ENCODE measurements around the gene EPAS1.

Gene EPAS1

DNA sequence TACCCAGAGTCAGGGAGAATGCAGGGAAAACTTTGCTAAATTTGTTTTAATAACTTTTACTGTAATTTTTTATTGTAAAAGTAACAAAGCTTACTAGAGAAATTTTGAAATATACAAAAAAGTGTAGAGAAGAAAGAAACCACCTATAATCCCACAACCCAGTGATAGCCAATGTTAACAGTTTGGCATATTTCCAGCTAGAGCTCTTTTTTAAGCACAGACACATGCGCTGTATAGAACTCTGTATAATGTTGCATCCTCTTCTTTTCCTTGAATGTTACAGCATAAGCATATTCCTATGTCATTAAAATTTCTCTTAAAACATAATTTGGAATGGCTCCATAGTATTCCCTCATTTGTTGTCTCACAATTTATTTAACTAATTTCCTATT lies 37.4 kb upstream of the EPAS1 start:
- H3K9ac ChIP-seq (ENCODE audit: low read depth in 1 of 2, low read length in 2 of 2): no peak overlapping the region
- no peak overlapping the region for H3K27ac ChIP-seq (ENCODE audit: low read depth, low read length)

DNA sequence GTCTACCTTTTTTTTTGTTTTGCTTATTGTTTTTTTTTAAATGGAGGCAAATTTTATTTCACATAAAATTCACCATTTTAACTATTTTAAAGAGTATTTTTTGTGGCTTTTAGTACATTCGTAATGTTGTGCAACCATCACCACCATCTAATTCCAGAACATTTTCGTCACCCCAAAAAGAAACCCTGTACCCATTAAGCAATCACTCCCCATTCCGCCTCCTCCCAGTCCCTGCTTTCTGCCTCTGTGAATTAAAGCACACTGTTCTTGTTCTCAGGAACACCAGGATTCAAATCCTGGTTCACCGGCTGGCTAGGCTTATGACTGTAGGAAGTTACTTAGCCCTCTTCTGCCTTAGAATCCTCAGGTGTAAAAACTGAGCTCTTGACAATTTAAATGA lies 36.9 kb upstream of the EPAS1 start:
- Histone ChIP-seq H3K9me3 (ENCODE audit: control insufficient read depth in 1 of 2, low read length in 2 of 2) (no peaks in the 10 kb centered on the region), H3K9ac (ENCODE audit: low read depth in 1 of 2, low read length in 2 of 2) (no peak overlapping the region), H3K36me3 (ENCODE audit: control insufficient read depth in 1 of 2, insufficient read depth in 2 of 2, low read length in 2 of 2) (no peaks in the 10 kb centered on the region), H3K4me1 (ENCODE audit: control insufficient read depth in 1 of 2, insufficient read depth in 2 of 2, low read length in 2 of 2) (peaks cover 7 to 8% of the 10 kb centered on the region in 2 donors), H3K4me3 (ENCODE audit: low read depth in 1 of 2, low read length in 2 of 2) (no peak overlapping the region), H3K27ac (ENCODE audit: low read depth, low read length) (no peak overlapping the region), H3K27me3 (ENCODE audit: control insufficient read depth in 1 of 2, insufficient read depth in 2 of 2, low read length in 2 of 2) (no peaks in the 10 kb centered on the region)

More for the DNA sequence above, 37.4 kb upstream of the EPAS1 start:
- no peaks in the 10 kb centered on the region for H3K27me3 ChIP-seq (ENCODE audit: control insufficient read depth in 1 of 2, insufficient read depth in 2 of 2, low read length in 2 of 2)
- H3K9me3 ChIP-seq (ENCODE audit: control insufficient read depth in 1 of 2, low read length in 2 of 2): no peaks in the 10 kb centered on the region
- H3K4me1 ChIP-seq (ENCODE audit: control insufficient read depth in 1 of 2, insufficient read depth in 2 of 2, low read length in 2 of 2): peaks cover 7 to 8% of the 10 kb centered on the region in 2 donors
- H3K36me3 ChIP-seq (ENCODE audit: control insufficient read depth in 1 of 2, insufficient read depth in 2 of 2, low read length in 2 of 2): no peaks in the 10 kb centered on the region
- no peak overlapping the region for H3K4me3 ChIP-seq (ENCODE audit: low read depth in 1 of 2, low read length in 2 of 2)

DNA sequence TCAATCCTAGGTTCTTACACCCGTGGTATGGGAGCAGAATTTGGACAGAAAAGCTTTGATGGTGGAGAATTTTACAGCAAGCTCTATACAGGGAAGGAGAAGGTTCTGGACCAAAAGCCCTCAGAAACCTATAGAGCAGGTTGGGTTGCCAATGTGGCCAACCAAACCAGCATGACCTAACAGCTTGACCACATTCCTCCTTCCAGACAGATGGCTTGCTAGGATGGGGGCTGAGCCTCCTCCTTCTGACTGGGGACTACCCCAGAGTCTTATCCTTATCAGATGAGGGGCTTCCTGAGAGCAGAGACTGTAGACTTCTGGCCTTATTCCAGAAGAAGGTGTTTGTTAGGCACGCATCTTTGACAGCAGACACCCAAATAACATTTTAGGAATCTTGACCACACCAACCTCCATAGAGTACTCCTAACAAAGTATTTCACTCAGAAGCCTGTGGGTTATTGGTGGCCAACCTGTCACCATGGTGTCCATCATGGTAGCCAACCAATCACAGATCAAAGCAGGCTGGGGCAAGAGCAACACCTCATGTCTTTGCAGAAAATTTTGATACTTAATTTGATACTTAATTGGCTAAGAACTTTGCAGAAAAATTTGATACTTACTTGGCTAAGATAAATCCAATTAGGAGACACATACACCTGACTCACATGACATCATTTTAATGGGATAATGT lies 34.8 kb upstream of the EPAS1 start:
- peaks cover 8% of the 10 kb centered on the region in 2 donors for H3K4me1 ChIP-seq (ENCODE audit: control insufficient read depth in 1 of 2, insufficient read depth in 2 of 2, low read length in 2 of 2)
- no peaks in the 10 kb centered on the region for H3K9me3 ChIP-seq (ENCODE audit: control insufficient read depth in 1 of 2, low read length in 2 of 2)
- H3K4me3 ChIP-seq (ENCODE audit: low read depth in 1 of 2, low read length in 2 of 2): no peak overlapping the region
- no peaks in the 10 kb centered on the region for H3K27me3 ChIP-seq (ENCODE audit: control insufficient read depth in 1 of 2, insufficient read depth in 2 of 2, low read length in 2 of 2)
- no peak overlapping the region for H3K27ac ChIP-seq (ENCODE audit: low read depth, low read length)
- H3K9ac ChIP-seq (ENCODE audit: low read depth in 1 of 2, low read length in 2 of 2): no peak overlapping the region
- no peaks in the 10 kb centered on the region for H3K36me3 ChIP-seq (ENCODE audit: control insufficient read depth in 1 of 2, insufficient read depth in 2 of 2, low read length in 2 of 2)

GRCh38 chr2:46263347-46263746 lies 33.9 kb upstream of the EPAS1 start:
- Histone ChIP-seq H3K9ac (ENCODE audit: low read depth in 1 of 2, low read length in 2 of 2) (no peak overlapping the region), H3K9me3 (ENCODE audit: control insufficient read depth in 1 of 2, low read length in 2 of 2) (no peaks in the 10 kb centered on the region), H3K27ac (ENCODE audit: low read depth, low read length) (no peak overlapping the region), H3K27me3 (ENCODE audit: control insufficient read depth in 1 of 2, insufficient read depth in 2 of 2, low read length in 2 of 2) (no peaks in the 10 kb centered on the region), H3K4me3 (ENCODE audit: low read depth in 1 of 2, low read length in 2 of 2) (no peak overlapping the region), H3K4me1 (ENCODE audit: control insufficient read depth in 1 of 2, insufficient read depth in 2 of 2, low read length in 2 of 2) (peaks cover 8 to 12% of the 10 kb centered on the region in 2 donors), H3K36me3 (ENCODE audit: control insufficient read depth in 1 of 2, insufficient read depth in 2 of 2, low read length in 2 of 2) (no peaks in the 10 kb centered on the region)

GRCh38 chr2:46264447-46264846 lies 32.8 kb upstream of the EPAS1 start:
- no peaks in the 10 kb centered on the region for H3K27me3 ChIP-seq (ENCODE audit: control insufficient read depth in 1 of 2, insufficient read depth in 2 of 2, low read length in 2 of 2)
- no peaks in the 10 kb centered on the region for H3K9me3 ChIP-seq (ENCODE audit: control insufficient read depth in 1 of 2, low read length in 2 of 2)
- H3K4me3 ChIP-seq (ENCODE audit: low read depth in 1 of 2, low read length in 2 of 2): no peak overlapping the region
- peaks cover 7% of the 10 kb centered on the region in 2 donors for H3K4me1 ChIP-seq (ENCODE audit: control insufficient read depth in 1 of 2, insufficient read depth in 2 of 2, low read length in 2 of 2)
- H3K36me3 ChIP-seq (ENCODE audit: control insufficient read depth in 1 of 2, insufficient read depth in 2 of 2, low read length in 2 of 2): no peaks in the 10 kb centered on the region
- no peak overlapping the region for H3K27ac ChIP-seq (ENCODE audit: low read depth, low read length)
- H3K9ac ChIP-seq (ENCODE audit: low read depth in 1 of 2, low read length in 2 of 2): no peak overlapping the region

- no peaks in the 10 kb centered on the region for H3K36me3 ChIP-seq (ENCODE audit: control insufficient read depth in 1 of 2, insufficient read depth in 2 of 2, low read length in 2 of 2)
- H3K4me1 ChIP-seq (ENCODE audit: control insufficient read depth in 1 of 2, insufficient read depth in 2 of 2, low read length in 2 of 2): peaks cover 2 to 5% of the 10 kb centered on the region in 2 donors
- no peaks in the 10 kb centered on the region for H3K27me3 ChIP-seq (ENCODE audit: control insufficient read depth in 1 of 2, insufficient read depth in 2 of 2, low read length in 2 of 2)
- no peak overlapping the region for H3K27ac ChIP-seq (ENCODE audit: low read depth, low read length)
- H3K4me3 ChIP-seq (ENCODE audit: low read depth in 1 of 2, low read length in 2 of 2): no peak overlapping the region
- H3K9ac ChIP-seq (ENCODE audit: low read depth in 1 of 2, low read length in 2 of 2): no peak overlapping the region
- no peaks in the 10 kb centered on the region for H3K9me3 ChIP-seq (ENCODE audit: control insufficient read depth in 1 of 2, low read length in 2 of 2)
Measured at GRCh38 chr2:46266134-46266533, 31.1 kb upstream of the EPAS1 start.

DNA sequence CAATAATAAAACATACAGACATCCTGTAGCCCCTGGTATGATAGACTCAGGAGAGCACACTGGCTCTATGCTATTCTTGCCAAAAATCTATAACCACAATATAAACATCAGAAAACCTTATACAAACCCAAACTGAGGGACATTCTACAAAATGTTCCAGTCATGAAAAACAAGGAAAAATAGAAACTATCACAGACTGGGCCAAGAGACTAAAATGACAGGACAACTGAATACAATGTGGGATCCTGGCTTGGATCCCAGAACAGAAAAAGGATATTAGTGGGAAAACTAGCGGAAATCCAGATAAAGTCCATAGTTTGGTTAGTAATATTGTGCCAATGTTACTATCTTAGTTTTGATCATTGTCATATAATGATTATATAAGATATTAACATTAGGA lies 29.6 kb upstream of the EPAS1 start:
- H3K4me1 ChIP-seq (ENCODE audit: control insufficient read depth in 1 of 2, insufficient read depth in 2 of 2, low read length in 2 of 2): peaks cover 2 to 5% of the 10 kb centered on the region in 2 donors
- H3K9ac ChIP-seq (ENCODE audit: low read depth in 1 of 2, low read length in 2 of 2): no peak overlapping the region
- no peaks in the 10 kb centered on the region for H3K27me3 ChIP-seq (ENCODE audit: control insufficient read depth in 1 of 2, insufficient read depth in 2 of 2, low read length in 2 of 2)
- H3K4me3 ChIP-seq (ENCODE audit: low read depth in 1 of 2, low read length in 2 of 2): no peak overlapping the region
- H3K9me3 ChIP-seq (ENCODE audit: control insufficient read depth in 1 of 2, low read length in 2 of 2): no peaks in the 10 kb centered on the region
- no peak overlapping the region for H3K27ac ChIP-seq (ENCODE audit: low read depth, low read length)
- H3K36me3 ChIP-seq (ENCODE audit: control insufficient read depth in 1 of 2, insufficient read depth in 2 of 2, low read length in 2 of 2): no peaks in the 10 kb centered on the region

DNA sequence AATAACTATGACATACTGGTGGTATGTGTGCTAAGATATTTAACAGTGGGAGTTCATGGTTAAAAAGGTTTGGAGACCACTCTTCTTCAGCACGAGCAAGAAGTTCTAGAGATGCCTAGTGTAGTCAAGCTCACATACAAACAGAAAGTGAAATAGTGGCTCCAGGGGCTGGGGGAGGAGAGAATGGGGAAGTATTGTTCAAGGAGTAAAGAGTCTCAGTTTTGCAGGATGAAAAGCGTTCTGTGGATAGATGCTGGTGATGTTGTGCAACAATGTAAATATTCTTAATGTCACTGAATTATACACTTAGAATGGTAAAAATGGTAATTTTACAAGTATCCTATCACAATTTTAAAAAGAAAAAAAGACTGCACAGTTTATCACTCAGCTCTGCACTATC lies 29.0 kb upstream of the EPAS1 start:
- Histone ChIP-seq H3K4me3 (ENCODE audit: low read depth in 1 of 2, low read length in 2 of 2) (no peak overlapping the region), H3K9me3 (ENCODE audit: control insufficient read depth in 1 of 2, low read length in 2 of 2) (no peaks in the 10 kb centered on the region), H3K9ac (ENCODE audit: low read depth in 1 of 2, low read length in 2 of 2) (no peak overlapping the region), H3K27ac (ENCODE audit: low read depth, low read length) (no peak overlapping the region), H3K36me3 (ENCODE audit: control insufficient read depth in 1 of 2, insufficient read depth in 2 of 2, low read length in 2 of 2) (no peaks in the 10 kb centered on the region), H3K27me3 (ENCODE audit: control insufficient read depth in 1 of 2, insufficient read depth in 2 of 2, low read length in 2 of 2) (no peaks in the 10 kb centered on the region), H3K4me1 (ENCODE audit: control insufficient read depth in 1 of 2, insufficient read depth in 2 of 2, low read length in 2 of 2) (peaks cover 2 to 5% of the 10 kb centered on the region in 2 donors)

GRCh38 chr2:46269001-46269400 lies 28.2 kb upstream of the EPAS1 start:
- peaks cover 2 to 5% of the 10 kb centered on the region in 2 donors for H3K4me1 ChIP-seq (ENCODE audit: control insufficient read depth in 1 of 2, insufficient read depth in 2 of 2, low read length in 2 of 2)
- no peak overlapping the region for H3K27ac ChIP-seq (ENCODE audit: low read depth, low read length)
- no peaks in the 10 kb centered on the region for H3K27me3 ChIP-seq (ENCODE audit: control insufficient read depth in 1 of 2, insufficient read depth in 2 of 2, low read length in 2 of 2)

GRCh38 chr2:46269544-46270273 lies 27.5 kb upstream of the EPAS1 start:
- Histone ChIP-seq H3K27ac (ENCODE audit: low read depth, low read length) (no peak overlapping the region), H3K4me1 (ENCODE audit: control insufficient read depth in 1 of 2, insufficient read depth in 2 of 2, low read length in 2 of 2) (peaks cover 2 to 5% of the 10 kb centered on the region in 2 donors), H3K9ac (ENCODE audit: low read depth in 1 of 2, low read length in 2 of 2) (no peak overlapping the region), H3K36me3 (ENCODE audit: control insufficient read depth in 1 of 2, insufficient read depth in 2 of 2, low read length in 2 of 2) (no peaks in the 10 kb centered on the region), H3K27me3 (ENCODE audit: control insufficient read depth in 1 of 2, insufficient read depth in 2 of 2, low read length in 2 of 2) (no peaks in the 10 kb centered on the region), H3K4me3 (ENCODE audit: low read depth in 1 of 2, low read length in 2 of 2) (no peak overlapping the region), H3K9me3 (ENCODE audit: control insufficient read depth in 1 of 2, low read length in 2 of 2) (no peaks in the 10 kb centered on the region)

More at GRCh38 chr2:46269001-46269400, 28.2 kb upstream of the EPAS1 start:
- Histone ChIP-seq H3K4me3 (ENCODE audit: low read depth in 1 of 2, low read length in 2 of 2) (no peak overlapping the region), H3K9ac (ENCODE audit: low read depth in 1 of 2, low read length in 2 of 2) (no peak overlapping the region), H3K9me3 (ENCODE audit: control insufficient read depth in 1 of 2, low read length in 2 of 2) (no peaks in the 10 kb centered on the region), H3K36me3 (ENCODE audit: control insufficient read depth in 1 of 2, insufficient read depth in 2 of 2, low read length in 2 of 2) (no peaks in the 10 kb centered on the region)

All from duodenal mucosa (tissue), 2 donors.